GM18868 (cell line): Measurements from ENCODE around the gene GPR35.

ENCODE experiments used
- ATAC-seq: cut with Tn5 transposase; IDR thresholded peaks from one replicate; pipeline ENCODE4 v1.9.1; 2021; ENCODE audit warnings: mild to moderate bottlenecking, moderate library complexity; ENCODE audit not compliant: unreplicated experiment

Gene GPR35

GRCh38 chr2:240622060-240622411, 3.2 kb upstream of the GPR35 start:
- ATAC-seq: no peak

GRCh38 chr2:240622531-240623235, 2.6 kb upstream of the GPR35 start:
- no peak for ATAC-seq

GRCh38 chr2:240623531-240624010, 1.7 kb upstream of the GPR35 start:
- ATAC-seq: no peak

GRCh38 chr2:240624011-240624949, 1.0 kb upstream of the GPR35 start:
- no peak for ATAC-seq

- no peak for ATAC-seq
Measured at GRCh38 chr2:240626531-240627300, 1.4 kb downstream of the GPR35 start.

GRCh38 chr2:240627736-240628506, 2.6 kb downstream of the GPR35 start:
- no peak for ATAC-seq

- ATAC-seq: no peak
Measured at GRCh38 chr2:240628507-240628807, 3.2 kb downstream of the GPR35 start.

GRCh38 chr2:240628808-240629618, 3.7 kb downstream of the GPR35 start:
- no peak for ATAC-seq

DNA sequence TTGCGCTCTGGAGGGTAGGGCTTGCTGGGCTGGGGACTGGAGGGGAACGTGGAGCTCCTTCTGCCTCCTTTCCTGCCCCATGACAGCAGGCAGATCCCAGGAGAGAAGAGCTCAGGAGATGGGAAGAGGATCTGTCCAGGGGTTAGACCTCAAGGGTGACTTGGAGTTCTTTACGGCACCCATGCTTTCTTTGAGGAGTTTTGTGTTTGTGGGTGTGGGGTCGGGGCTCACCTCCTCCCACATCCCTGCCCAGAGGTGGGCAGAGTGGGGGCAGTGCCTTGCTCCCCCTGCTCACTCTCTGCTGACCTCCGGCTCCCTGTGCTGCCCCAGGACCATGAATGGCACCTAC, 4.3 kb downstream of the GPR35 start:
- no peak for ATAC-seq

DNA sequence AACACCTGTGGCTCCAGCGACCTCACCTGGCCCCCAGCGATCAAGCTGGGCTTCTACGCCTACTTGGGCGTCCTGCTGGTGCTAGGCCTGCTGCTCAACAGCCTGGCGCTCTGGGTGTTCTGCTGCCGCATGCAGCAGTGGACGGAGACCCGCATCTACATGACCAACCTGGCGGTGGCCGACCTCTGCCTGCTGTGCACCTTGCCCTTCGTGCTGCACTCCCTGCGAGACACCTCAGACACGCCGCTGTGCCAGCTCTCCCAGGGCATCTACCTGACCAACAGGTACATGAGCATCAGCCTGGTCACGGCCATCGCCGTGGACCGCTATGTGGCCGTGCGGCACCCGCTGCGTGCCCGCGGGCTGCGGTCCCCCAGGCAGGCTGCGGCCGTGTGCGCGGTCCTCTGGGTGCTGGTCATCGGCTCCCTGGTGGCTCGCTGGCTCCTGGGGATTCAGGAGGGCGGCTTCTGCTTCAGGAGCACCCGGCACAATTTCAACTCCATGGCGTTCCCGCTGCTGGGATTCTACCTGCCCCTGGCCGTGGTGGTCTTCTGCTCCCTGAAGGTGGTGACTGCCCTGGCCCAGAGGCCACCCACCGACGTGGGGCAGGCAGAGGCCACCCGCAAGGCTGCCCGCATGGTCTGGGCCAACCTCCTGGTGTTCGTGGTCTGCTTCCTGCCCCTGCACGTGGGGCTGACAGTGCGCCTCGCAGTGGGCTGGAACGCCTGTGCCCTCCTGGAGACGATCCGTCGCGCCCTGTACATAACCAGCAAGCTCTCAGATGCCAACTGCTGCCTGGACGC, 4.9 kb downstream of the GPR35 start:
- ATAC-seq: no peak

- no peak for ATAC-seq
Measured at GRCh38 chr2:240630771-240631547, 5.7 kb downstream of the GPR35 start.

- no peak for ATAC-seq
Measured at GRCh38 chr2:240631548-240632305, 6.4 kb downstream of the GPR35 start.

- no peak for ATAC-seq
Measured at GRCh38 chr2:240632306-240632721, 7.0 kb downstream of the GPR35 start.

DNA sequence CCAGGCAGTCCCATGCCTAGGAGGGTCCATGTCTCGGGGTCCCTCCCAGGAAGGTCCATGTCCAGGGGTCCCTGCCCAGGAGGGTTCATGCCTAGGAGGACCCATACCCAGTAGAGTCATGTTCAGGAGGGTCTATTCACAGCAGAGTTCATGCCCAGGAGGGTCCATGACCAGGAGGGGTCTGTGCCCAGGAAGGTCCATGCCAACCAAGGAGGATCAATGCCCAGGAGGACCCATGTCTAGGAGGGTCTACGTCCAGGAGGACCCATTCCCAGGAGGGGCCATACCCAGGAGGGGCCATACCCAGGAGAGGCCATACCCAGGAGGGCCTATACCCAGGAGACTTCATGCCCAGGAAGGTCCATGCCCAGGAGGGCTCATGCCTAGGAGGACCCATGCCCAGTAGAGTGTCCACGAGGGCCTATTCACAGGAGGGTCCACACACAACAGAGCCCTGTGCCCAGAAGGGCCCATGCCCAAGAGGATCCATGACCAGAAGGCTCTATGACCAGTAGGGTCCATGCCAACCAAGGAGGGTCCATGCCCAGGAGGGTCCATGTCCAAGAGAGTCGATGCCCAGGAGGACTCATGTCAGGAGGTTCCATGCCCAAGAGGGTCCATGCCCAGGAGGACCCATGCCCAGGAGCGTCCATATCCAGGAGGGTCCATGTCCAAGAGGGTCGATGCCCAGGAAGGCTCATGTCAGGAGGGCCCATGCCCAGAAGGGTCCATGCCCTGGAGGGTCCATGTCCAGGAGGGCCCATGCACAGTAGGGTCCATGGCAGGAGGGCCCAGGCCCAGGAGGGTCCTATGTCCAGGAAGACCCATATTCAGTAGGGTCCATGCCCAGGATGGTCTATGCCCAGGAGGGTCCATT, 10.1 kb downstream of the GPR35 start:
- no peak for ATAC-seq

DNA sequence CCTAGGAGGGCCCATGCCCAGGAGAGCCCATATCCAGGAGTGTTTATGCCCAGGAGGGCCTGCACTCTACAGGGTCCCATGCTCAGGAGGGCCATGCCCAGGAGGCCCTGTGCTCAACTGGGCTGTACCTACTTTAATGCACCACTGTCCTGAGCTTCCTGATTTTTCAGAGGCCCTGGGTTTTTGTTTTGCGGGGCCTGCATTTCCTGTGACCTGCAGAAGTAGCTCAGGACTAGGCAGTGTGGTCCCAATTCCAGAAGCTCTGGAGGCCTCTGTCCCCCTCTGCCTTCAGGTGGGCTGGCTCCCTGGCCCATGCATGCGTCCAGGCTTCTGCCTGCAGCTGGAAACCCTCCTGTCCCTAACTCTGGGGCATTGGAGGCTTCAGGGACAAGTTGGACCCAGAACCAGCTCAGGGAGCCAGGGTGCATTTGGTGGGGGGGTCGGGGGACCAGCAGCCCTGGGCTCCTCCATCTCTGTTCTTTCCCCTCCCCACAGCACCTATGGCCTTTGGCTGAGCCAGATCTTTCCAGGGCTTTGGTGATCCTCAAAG, 10.8 kb downstream of the GPR35 start:
- ATAC-seq: no peak

- no peak for ATAC-seq
Measured at GRCh38 chr2:240636563-240637115, 11.4 kb downstream of the GPR35 start.
